HG03460 (cell line): ENCODE results near the gene NT5DC4.
A peak's percentile ranks its signal among the peaks of the same experiment; 100 is the strongest.
"Not testable (repeated sequence)": the region's sequence is repeated elsewhere in the genome, so short reads cannot be mapped to it uniquely, and the experiment has no call there.

ENCODE experiments used
- ATAC-seq: cut with Tn5 transposase; IDR thresholded peaks from one replicate; pipeline ENCODE4 v1.9.1; 2021; ENCODE audit not compliant: unreplicated experiment

Gene NT5DC4

DNA sequence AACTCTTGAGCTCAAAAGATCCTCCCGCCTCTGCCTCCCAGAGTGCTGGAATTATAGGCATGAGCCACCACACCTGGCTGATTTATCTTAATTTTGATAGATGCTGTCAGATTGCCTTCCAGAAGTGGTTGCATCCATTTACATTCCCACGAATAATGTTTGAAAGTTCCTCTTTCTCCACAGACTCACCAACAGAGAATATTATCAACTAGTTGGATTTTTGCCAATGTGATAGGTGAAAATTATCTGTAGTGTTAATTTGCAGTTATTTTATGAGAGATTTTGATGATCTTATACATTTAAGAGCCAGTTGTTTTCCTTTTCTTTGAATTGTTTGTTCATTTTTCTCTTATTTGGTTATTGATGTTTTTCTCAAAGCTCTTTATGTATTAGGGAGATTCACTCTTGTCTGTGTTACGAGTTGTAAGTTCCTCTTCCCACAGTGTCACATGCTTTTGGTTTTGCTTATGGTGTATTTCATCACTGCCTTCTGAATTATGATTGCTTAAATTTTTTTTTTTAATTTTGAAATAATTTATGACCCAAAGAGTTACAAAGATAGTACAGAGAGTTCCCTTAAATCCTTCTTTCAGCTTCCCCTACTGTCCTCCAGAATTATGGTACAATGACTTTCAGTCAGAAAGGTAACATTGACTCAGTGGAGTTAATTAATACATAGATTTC, 20.7 kb upstream of the NT5DC4 start:
- ATAC-seq = no peak

DNA sequence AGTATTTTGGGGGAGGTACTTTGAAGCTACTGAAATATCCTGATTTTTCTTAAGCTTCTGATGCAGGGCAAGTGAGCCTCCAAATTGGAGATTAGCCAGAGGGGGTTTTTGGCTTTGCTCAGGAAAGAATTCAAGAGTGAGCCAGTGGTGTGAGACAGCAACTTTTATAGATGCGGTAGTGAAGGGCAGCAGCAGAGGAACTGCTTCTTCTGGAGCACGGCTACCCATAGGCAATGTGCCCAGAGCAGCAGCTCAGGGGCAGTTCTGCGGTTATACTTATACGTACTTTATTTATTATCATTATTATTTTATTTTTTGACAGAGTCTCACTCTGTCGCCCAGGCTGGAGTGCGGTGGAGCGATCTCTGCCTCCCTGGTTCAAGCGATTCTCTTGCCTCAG, 19.8 kb upstream of the NT5DC4 start:
- ATAC-seq = no peak

DNA sequence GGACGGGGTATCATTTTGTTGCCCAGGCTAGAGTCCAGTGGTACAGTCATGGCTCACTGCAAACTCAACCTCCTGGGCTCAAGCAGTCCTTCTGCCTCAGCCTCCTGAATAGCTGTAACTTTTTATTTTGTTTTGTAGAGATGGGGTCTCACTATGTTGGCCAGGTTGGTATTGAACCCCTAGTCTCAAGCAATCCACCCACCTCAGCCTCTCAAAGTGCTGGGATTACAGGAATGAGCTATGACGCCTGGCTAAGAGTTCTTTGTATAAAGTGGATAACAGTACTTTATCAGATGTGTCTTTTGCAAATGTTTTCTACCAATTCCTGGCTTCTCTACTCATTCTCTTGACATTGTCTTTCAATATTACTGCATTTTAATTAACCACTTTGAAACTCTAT, 17.1 kb upstream of the NT5DC4 start:
- ATAC-seq = no peak

DNA sequence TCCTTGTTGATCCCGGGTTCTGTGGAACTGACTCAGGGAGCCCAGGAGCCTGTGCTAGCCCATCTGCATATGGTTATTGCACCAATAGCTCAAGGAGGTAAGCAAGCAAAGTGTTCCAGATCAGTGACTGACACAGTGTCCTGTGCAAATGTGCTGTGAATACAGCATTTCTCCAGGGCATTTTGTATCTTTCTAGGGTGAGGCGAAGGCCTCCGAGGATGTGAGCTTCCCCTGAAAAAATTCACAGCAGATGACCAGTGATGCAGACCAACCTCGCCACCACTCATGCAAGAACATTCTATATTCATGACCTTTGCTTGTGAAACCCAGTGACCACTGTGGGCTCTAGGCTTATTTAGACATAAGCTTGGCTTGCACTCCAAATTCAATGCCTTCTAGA, 15.2 kb upstream of the NT5DC4 start:
- no peak for ATAC-seq

DNA sequence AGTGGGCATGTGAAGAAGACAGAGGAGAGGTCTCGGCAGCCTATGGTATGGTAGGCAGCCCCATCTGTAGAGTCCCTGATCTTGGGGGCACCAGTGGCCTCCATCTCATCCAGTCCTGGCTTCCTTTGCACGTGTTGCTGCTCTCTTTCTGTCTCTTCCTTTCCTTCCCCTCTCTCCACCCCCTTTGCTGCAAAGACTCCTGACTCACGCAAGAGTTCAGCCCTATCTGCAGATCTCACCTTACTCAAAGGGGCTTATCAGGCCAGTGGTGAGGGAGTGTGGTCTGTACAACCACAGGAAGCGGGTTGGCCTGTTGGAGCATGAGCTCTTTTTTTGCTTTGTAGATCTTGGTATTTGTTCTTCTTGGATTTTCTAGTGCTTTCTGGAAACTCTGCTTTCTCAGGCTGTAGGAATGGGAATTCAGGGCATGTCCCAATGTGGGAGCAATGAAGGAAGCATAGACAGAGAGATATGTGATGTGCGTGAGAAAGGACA, 14.6 kb upstream of the NT5DC4 start:
- peak; percentile 40 for ATAC-seq

DNA sequence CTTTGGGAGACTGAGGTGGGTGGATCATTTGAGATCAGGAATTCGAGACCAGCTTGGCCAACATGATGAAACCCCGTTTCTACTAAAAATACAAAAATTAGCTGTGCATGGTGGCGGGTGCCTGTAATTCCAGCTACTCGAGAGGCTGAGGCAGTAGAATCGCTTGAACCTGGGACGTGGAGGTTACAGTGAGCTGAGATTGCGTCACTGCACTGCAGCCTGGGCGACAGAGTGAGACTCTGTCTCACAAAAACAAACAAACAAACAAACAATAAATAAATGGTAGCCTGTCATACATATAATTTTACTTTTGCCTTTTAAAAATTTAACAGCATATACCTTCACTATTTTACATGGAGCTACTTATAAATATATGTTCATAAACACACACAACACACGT, 13.9 kb upstream of the NT5DC4 start:
- ATAC-seq = not testable (repeated sequence)

DNA sequence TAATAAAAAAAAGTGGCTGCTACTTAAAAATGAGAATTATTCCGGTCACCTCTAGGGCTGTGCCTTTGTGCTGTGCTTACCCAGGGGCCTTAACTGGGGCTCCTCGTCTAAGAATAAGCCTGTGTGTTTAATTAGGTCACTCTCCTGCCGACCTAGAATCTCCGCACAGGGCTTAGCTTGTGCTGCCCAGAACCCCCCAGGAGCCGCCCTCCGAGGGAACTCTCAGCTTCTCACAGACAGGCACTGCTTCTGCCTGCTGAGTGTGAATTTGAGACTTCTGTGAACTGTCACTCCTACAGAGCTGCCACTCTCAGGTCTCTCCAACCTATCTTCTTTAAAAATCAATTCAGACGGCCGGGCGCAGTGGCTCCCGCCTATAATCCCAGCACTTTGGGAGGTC, 11.9 kb upstream of the NT5DC4 start:
- no peak for ATAC-seq

DNA sequence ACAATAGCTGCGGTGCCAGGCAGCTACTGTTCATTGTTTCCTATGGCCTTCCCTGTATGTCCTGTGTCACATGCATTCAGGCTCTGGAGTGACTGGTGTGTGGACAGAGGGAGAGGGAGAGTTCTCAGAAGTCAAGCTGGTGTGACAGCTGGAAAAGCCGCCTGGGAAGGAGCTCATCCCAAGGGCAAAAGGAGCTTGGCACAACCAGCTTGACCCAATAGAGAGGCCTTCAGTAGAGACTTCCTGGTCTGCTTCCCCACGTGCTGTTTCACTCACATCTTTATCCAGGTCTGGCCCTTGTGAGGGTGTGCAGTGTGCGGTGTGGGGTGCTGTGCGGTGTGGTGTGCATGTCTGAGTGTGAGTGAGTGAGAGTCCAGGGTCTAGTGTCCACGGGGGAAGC, 11.1 kb upstream of the NT5DC4 start:
- ATAC-seq = no peak

DNA sequence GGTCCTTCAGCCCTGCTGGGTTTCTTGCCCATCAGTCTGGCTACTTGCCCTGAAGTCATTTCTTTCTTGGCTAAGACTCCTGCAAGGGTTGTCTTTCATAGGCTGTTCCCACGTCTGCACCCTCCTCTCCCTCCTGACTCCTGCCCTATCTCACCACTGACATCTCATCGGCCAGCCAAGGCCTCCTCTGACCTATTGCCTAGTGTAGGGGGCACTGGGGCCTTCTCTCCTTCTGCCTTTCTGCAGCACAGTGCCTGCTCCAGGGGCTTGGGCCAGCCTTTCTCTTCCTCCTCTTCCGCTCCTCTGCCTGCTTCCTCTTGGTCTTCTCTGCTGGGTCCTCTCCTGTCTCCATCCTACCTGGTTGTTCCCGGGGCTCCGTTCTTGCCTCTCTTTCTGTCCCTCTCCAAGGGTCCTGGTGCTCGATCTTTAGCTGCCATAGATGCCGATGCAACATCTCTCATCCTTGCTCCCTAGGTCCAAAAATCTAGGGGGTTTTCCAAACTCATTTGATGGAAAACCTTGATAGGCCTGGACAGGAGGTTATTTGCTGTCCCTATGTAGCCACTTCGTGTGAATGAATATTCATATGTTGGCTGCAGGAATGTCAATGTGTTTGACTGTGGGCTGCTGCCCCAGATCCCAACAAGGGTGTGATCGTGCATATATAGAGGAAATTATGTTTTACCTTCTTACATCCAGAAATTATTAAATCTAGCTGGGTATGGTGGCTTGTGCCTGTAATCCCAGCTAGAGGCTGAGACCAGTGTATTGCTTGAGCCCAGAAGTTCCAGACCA, 9.7 kb upstream of the NT5DC4 start:
- no peak for ATAC-seq

DNA sequence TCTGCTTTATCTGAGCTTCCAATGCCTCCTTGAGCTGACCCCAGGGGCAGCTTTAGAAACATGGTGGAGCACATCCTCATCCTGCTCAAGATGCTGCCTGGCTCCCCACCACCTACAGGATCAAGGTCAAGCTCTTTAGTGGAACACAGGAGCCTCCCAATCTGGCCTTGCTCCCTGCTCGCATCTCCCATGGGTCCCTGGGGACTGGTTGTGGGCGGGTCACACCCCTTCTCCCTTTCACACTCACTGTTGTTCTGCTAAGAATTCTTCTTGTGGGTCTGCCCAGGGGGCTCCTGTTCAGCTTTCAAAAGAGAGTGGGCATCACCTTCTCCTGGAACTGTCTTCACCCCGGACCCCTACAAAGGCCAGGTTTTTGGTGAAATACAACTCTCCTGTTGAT, 8.4 kb upstream of the NT5DC4 start:
- ATAC-seq = no peak

DNA sequence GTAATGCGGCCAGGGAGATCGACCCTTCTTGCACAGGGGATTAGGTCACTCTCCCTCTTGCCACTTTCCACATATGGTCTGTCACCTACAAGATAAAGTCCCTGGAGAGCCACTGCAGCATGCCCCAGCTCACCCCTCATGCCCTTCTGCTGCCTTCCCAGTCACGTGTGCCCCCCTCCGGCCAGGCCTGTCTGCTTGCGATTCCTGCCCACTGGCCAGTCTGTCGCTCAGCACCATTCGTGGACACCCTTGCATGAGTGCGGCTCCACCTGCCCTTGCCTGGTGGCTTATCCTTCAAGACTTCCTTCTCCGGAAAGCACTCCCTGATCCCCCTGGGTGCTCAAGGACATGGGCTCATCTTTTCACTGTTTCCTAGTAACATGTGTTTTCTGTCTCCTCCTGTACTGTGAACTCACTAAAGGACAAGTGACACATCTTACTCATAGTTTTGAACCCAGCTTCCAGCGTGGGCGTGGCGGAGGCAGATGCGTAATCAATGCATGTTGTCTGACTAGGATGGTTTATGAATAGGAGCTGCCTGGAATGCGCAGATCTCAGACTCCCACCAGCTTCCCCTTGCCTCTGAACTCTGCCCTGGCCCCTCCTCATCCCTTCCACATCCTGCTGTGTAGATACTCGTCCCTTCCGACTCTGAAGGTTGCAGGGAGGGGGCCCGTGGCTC, 7.8 kb upstream of the NT5DC4 start:
- no peak for ATAC-seq

DNA sequence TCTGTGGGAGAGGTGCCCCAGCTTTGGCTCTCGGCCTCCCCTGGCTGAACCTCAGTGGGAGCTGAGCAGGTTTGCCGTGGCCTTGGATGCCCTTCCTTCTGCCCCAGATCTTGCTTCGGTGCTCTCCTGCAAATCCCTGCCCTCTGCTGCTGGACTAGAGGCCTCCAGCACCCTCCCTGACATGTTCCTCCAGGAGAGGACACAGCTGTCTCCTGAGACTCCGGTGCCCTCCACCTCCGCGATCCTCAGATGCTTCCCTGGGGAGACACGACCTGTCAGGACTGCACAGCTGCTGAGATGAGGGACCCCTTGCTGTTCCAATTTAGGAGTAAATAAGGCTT, 7.3 kb upstream of the NT5DC4 start:
- ATAC-seq = no peak

DNA sequence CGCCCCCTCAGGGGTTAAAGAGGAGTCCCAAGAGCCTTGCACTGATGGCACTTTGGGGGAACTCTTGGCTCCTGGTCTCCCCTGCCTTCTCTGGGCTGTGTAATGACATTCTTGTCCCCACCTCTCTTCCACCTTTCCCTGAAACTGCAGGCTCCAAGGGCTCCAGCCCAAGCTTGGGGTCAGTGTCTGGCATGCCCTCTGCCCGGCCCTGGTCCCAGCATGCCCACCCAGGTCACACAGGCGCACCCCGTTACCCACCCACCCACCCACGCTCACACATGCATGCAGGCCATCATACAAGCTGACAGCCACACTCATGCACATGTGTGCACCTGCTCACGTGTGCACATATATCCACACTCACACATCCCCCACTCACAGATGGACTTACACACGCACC, 6.9 kb upstream of the NT5DC4 start:
- ATAC-seq = no peak

DNA sequence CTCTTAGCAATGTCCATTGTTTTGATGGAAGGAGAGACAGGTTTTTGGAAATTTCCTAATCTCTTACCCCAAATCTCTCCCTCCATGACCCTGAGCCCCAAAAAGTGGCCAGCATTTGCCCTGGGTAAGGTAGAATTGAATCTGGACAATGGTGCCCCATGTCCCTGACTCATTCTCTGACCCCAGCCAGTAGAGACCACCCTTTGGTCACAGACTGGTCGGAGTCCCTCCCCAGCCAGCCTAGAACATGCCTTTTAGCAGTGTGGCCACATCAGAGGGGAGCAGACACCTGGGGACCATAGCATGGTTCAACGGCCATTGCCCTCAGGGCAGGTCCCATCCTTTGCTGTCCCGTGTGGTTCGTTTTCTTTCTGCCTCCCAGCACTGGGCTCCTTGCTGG, 6.5 kb upstream of the NT5DC4 start:
- no peak for ATAC-seq

DNA sequence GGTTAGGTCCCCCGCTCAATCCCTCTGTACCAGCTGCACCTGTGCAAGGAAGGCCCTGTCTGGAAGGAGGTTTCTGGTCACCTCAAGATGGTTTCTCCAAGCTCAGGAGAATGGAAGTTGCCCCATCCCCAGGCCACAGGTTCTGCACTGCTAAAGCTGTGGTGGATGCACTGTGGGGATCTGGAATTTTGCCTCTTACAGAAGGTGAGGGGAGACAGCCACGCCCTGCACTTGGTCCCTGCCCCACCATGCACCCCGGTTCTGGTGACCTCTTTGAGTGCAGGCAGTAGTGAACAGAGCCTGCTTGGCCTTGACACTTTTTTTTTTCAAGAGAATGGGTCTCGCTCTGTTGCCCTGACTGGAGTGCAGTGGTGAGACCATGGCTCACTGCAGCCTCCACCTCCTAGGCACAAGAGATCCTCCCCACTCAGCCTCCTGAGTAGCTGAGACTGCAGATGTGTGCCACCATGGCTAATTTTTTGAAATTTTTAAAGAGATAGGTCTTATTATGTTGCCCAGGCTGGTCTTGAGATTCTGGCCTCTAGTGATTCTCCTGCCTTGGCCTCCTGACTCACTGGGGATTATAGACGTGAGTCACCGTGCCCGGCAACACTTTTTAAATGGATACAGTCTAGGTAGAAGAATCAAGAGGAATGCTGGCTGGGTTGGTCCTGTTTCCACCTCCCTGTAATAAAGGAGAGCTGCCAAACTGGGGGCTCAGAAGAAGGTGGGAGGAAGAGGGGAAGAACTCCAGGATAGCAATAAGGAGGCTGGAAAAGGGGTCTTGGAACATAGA, 5.8 kb upstream of the NT5DC4 start:
- ATAC-seq = no peak

DNA sequence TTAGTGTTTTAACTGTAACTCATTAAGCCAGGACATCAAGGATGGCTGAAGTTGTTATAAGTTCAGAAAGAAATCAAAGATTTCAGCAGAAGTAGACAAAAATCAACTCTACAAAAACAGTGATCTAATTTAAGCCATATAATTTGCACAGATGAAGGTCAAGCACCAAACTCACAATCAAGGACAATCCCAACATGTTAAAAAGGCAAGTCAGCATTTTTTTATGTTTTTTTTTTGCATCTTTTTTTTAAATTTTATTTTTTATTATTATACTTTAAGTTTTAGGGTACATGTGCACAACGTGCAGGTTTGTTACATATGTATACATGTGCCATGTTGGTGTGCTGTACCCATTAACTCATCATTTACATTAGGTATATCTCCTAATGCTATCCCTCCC, 4.7 kb upstream of the NT5DC4 start:
- ATAC-seq = not testable (repeated sequence)

DNA sequence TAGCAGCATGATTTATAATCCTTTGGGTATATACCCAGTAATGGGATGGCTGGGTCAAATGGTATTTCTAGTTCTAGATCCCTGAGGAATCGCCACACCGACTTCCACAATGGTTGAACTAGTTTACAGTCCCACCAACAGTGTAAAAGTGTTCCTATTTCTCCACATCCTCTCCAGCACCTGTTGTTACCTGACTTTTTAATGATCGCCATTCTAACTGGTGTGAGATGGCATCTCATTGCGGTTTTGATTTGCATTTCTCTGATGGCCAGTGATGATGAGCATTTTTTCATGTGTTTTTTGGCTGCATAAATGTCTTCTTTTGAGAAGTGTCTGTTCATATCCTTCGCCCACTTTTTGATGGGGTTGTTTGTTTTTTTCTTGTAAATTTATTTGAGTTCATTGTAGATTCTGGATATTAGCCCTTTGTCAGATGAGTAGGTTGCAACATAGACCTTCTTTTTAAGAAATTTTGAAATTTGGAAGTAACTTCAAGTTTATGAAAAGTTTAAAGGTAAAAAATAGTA, 3.9 kb upstream of the NT5DC4 start:
- ATAC-seq = not testable (repeated sequence)

DNA sequence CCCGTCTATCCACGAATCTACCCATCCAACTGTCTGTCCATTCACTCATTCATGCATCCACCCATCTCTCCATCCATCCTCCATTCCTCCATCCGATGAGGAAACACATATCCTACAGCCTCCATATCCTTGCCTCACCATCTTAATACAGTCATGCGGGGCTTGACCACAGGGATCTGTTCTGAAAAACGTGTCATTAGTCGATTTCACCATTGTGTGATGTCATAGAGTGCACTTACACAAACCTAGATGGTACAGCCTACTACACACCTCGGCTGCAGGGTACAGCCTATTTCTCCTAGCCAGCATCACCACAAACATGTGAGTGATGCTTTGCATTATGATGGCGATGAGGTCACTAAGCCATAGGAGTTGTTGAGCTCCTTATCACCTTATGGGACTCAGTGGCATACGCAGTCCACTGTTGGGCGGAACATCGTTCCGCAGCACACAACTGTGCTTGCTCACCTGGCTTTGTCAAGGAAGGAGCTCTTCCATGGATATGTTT, 1.9 kb upstream of the NT5DC4 start:
- ATAC-seq = no peak

DNA sequence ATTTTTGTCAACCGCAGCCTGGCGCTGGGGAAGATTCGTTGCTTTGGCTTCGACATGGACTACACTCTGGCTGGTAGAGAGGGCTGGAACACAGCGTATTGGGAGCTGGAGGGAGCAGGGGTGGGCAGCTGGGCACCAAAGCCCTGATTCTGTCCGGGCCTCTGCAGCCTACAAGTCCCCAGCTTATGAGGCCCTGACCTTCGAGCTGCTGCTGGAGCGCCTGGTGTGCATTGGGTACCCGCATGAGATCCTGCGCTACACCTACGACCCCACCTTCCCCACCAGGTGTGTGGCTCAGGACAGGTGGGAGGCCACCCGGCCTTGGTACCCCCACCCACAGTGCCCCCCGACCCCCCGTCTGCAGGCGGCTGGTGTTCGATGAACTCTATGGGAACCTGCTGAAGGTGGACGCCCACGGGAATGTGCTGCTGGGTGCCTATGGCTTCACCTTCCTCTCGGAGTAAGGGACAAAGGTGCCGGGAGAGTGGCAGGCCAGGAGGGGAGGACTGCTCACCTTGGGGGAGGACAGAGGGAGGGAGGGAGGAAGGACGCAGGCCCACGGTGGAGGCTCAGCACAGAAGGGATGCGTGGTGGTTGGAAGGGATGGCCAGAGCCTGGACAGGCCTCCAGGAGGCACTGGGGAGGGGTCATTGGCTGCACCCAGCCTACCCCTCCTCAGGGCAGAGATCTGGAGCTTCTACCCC, 1.2 kb downstream of the NT5DC4 start:
- ATAC-seq = no peak
